DOHH2 (cell line): Measurements from ENCODE around the gene NGEF.

Experiments used
- H3F3A ChIP-seq: fragments of 200-600 bp; sonication (generic), shearing (Covaris generic); 2 replicates; pipeline ENCODE4 v1.6.0; 2016; ENCODE audit warnings: antibody characterized with exemption, mild to moderate bottlenecking; ENCODE audit not compliant: control insufficient read depth, insufficient read depth
- H3K27ac ChIP-seq: fragments of 200-600 bp; sonication (generic); 2 replicates; pipeline ENCODE4 v1.5.1; 2014; ENCODE audit warnings: low read depth, mild to moderate bottlenecking, low read length, moderate library complexity
- H3K27me3 ChIP-seq: fragments of 200-600 bp; sonication (generic); 2 replicates; pipeline ENCODE4 v1.6.1; 2014; ENCODE audit warnings: mild to moderate bottlenecking, low read length, mixed read lengths; ENCODE audit not compliant: control insufficient read depth
- H3K36me3 ChIP-seq: fragments of 200-600 bp; sonication (generic); 2 replicates; pipeline ENCODE4 v1.6.1; 2014; ENCODE audit warnings: mild to moderate bottlenecking, low read length, moderate library complexity, mixed read lengths; ENCODE audit not compliant: control insufficient read depth
- H3K4me1 ChIP-seq: fragments of 200-600 bp; sonication (generic); 2 replicates; pipeline ENCODE4 v1.6.1; 2014; ENCODE audit warnings: mild to moderate bottlenecking, low read length, mixed read lengths; ENCODE audit not compliant: control insufficient read depth
- H3K4me2 ChIP-seq: fragments of 200-600 bp; sonication (generic); 2 replicates; pipeline ENCODE4 v1.6.0; 2014; ENCODE audit warnings: mild to moderate bottlenecking, low read length, moderate library complexity
- H3K4me3 ChIP-seq: fragments of 200-600 bp; sonication (generic); 2 replicates; pipeline ENCODE4 v1.5.1; 2014; ENCODE audit warnings: mild to moderate bottlenecking, low read length, mixed read lengths
- H3K79me2 ChIP-seq: fragments of 200-600 bp; sonication (generic); 2 replicates; pipeline ENCODE4 v1.6.1; 2014; ENCODE audit warnings: mild to moderate bottlenecking, low read length, mixed read lengths; ENCODE audit not compliant: control insufficient read depth
- H3K9me2 ChIP-seq: fragments of 200-600 bp; sonication (generic); replicated peaks from 2 replicates; pipeline ENCODE4 v1.6.1; 2014; ENCODE audit warnings: mild to moderate bottlenecking, low read length, mixed read lengths; ENCODE audit not compliant: control insufficient read depth
- H3K9me3 ChIP-seq: fragments of 200-600 bp; sonication (generic); 2 replicates; pipeline ENCODE4 v1.6.1; 2014; ENCODE audit warnings: antibody characterized with exemption, low read length, mixed read lengths; ENCODE audit not compliant: control insufficient read depth, insufficient read depth
- H4K20me1 ChIP-seq: fragments of 200-600 bp; sonication (generic); 2 replicates; pipeline ENCODE4 v1.6.0; 2014; ENCODE audit warnings: low read depth, mild to moderate bottlenecking, antibody characterized with exemption, low read length, moderate library complexity; ENCODE audit not compliant: control insufficient read depth, insufficient read depth
- EZH2phosphoT487 ChIP-seq: fragments of 200-600 bp; sonication (generic); IDR thresholded peaks from 2 replicates; pipeline ENCODE4 v1.6.1; 2017; ENCODE audit warnings: borderline replicate concordance, mild to moderate bottlenecking, antibody characterized with exemption, low read length, moderate library complexity, mixed read lengths
- TF ChIP-seq, protein P1 (sequence below): fragments of 200-600 bp; sonication (generic); IDR thresholded peaks from one replicate; pipeline ENCODE4 v1.5.1; 2014; ENCODE audit warnings: antibody characterized with exemption, mild to moderate bottlenecking, low read depth, low read length; ENCODE audit not compliant: poor library complexity, severe bottlenecking

Gene NGEF

DNA sequence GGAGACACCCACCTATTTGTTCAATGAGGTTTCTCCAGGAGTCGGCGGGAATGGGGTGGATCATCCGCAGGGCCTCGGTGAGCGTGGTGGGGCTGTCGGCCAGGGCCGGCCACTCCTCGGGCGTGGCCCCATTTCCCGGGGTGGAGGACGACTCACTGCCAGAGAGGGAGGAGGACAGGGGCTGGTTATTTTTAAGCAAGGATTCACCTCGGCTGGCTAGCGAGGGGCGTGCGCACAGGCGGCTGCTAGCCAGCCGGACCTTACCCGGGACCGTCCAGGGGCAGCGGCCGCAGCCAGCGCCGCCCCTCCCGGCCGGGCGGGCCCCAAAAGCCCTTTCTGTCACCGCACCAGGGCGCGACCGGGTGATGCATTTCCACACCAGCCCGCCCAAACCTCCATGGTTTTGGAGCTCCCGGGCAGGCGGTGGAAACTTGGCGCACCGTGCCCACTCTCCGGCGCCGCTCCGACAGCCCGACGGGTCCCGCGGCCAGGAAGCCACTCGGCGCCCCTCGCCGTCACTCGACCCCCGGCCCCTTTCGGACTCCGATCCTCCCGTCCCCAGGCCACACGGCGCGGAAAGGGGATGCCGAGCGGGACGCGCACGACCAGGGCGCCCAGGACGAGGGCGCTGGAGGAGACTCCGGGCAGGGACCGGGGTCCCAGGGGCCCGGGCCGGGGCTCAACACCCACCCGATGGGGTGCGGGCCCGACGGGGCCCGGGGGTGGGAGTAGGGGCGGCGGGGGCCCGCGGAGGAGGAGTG lies 85.8 kb downstream of the NGEF start:
- TF ChIP-seq EZH2phosphoT487, result no peak
- TF ChIP-seq, protein P1, sequence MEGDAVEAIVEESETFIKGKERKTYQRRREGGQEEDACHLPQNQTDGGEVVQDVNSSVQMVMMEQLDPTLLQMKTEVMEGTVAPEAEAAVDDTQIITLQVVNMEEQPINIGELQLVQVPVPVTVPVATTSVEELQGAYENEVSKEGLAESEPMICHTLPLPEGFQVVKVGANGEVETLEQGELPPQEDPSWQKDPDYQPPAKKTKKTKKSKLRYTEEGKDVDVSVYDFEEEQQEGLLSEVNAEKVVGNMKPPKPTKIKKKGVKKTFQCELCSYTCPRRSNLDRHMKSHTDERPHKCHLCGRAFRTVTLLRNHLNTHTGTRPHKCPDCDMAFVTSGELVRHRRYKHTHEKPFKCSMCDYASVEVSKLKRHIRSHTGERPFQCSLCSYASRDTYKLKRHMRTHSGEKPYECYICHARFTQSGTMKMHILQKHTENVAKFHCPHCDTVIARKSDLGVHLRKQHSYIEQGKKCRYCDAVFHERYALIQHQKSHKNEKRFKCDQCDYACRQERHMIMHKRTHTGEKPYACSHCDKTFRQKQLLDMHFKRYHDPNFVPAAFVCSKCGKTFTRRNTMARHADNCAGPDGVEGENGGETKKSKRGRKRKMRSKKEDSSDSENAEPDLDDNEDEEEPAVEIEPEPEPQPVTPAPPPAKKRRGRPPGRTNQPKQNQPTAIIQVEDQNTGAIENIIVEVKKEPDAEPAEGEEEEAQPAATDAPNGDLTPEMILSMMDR, result no peak
- H3K9me3 ChIP-seq, result no peaks in the 10 kb centered on the region
- H3K4me3 ChIP-seq, result no peak overlapping the region
- no peak overlapping the region for H3K27ac ChIP-seq
- H3K79me2 ChIP-seq, result no peaks in the 10 kb centered on the region
- H3K27me3 ChIP-seq, result peaks cover 8% of the 10 kb centered on the region
- no peaks in the 10 kb centered on the region for H4K20me1 ChIP-seq
- H3K9me2 ChIP-seq, result no peaks in the 10 kb centered on the region
- H3K4me1 ChIP-seq, result no peaks in the 10 kb centered on the region
- no peaks in the 10 kb centered on the region for H3K36me3 ChIP-seq
- no peak overlapping the region for H3K4me2 ChIP-seq
- H3F3A ChIP-seq, result no peaks in the 10 kb centered on the region

DNA sequence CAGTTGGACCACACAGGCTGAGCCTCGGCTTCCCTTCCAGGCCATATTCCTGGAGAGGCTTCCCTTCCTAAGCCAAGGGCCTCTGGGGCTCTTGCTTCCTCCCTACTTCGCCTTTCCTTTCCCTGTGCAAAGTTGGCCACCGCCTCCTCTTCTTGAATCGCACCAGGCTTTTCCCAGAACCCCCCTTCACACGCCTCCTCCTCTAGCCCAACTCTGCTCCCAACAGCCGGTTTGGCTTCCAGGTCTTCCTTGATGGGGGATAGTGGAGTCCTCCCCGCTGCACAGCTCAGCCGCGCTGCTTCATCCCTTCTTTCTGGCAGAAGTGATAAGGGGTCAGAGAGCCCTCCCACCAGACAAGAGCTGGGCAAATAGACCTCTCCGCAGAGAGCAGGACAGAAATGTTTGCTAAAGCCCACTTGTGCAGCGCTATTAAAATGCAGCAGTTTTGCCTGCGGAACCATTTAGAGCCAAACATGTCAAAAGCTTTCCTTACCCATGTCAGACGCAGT lies 86.6 kb downstream of the NGEF start:
- Histone ChIP-seq H3K4me3 (no peak overlapping the region), H4K20me1 (no peaks in the 10 kb centered on the region), H3K27me3 (peaks cover 8% of the 10 kb centered on the region), H3K4me1 (no peaks in the 10 kb centered on the region), H3K9me3 (no peaks in the 10 kb centered on the region), H3K9me2 (no peaks in the 10 kb centered on the region), H3K27ac (no peak overlapping the region), H3K79me2 (no peaks in the 10 kb centered on the region), H3K36me3 (no peaks in the 10 kb centered on the region), H3K4me2 (no peak overlapping the region), H3F3A (no peaks in the 10 kb centered on the region)
- TF ChIP-seq, protein P1, result no peak
- TF ChIP-seq EZH2phosphoT487, result no peak

DNA sequence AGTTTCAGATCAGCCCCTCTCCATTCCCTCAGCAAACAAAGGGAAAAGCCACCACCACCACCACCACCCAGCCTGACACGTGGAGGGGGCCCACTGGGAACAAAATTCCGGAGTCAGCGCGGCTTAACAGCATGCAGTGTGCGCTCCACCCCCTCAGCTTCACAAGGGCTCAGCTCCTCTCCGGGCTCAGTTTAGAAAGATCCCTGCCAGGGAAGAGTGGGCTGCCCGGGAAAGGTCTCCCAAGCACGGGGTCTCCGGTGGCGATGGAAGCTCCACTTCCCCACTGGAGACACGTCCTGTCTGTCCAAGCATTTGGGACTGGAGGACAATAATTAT lies 87.3 kb downstream of the NGEF start:
- H3K9me3 ChIP-seq, result no peaks in the 10 kb centered on the region
- no peak overlapping the region for H3K4me3 ChIP-seq
- H3K4me1 ChIP-seq, result no peaks in the 10 kb centered on the region
- no peak overlapping the region for H3K4me2 ChIP-seq
- no peaks in the 10 kb centered on the region for H3K79me2 ChIP-seq
- H3K36me3 ChIP-seq, result no peaks in the 10 kb centered on the region
- no peaks in the 10 kb centered on the region for H3F3A ChIP-seq
- H4K20me1 ChIP-seq, result no peaks in the 10 kb centered on the region
- H3K27ac ChIP-seq, result no peak overlapping the region
- TF ChIP-seq EZH2phosphoT487, result no peak
- TF ChIP-seq, protein P1, result no peak
- H3K27me3 ChIP-seq, result peaks cover 9% of the 10 kb centered on the region
- H3K9me2 ChIP-seq, result no peaks in the 10 kb centered on the region
